Measurements from ENCODE around the gene TBX18.

The TBX18 gene

DNA sequence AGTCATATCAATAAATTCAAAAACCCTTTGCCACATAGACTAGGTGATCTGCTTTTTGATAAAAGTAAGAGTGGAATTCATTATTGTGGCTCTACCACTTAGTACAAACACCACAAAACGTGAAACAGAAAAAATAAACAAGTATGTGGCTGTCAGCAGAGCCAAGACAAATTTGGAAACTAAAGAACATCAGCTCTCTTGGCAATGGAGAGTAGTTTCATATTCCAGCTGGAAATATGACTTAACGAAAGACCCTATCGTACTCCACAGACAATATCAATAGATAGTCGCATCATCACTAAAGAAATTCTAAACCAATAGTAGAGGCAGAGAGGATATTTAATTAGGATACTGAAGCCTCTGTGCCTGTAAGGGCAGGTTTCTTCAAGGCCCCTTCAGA lies 20.8 kb downstream of the TBX18 start:
- DNase-seq: no peak

DNA sequence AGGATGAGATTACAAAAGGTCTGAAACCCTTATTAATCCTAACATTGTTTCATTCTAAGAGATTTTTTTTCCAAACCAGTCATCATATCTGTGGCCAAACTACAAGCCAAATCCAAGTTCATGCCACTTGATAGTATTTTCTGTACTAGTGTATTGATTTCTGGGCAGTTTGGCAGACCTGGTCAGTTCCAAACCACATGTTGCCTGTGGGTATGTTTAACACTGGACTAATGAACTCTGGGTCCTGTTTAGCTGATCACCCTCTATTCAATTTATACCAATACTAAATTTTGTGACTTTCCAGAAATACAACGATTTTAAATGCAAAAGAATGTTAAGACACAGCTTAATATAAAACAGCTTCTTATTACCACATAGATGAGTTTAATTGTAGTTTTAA lies 24.0 kb downstream of the TBX18 start:
- DNase-seq: no peak

DNA sequence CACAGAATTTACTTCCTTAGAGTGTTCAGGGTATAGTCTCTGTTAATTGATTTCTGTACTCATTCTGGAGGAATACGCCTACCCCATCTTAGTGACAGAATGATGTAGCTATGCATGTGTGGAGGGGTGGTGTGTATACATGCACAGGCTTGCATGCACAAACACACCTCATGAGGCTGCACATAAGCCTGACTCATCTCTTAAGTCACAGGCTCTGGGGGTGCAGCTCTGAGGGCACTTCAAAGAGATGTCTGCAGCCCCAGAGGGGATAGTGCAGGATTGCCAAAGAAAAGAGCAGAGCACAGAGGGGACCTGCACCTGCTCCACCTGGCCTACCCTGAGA lies 24.6 kb downstream of the TBX18 start:
- DNase-seq: no peak

DNA sequence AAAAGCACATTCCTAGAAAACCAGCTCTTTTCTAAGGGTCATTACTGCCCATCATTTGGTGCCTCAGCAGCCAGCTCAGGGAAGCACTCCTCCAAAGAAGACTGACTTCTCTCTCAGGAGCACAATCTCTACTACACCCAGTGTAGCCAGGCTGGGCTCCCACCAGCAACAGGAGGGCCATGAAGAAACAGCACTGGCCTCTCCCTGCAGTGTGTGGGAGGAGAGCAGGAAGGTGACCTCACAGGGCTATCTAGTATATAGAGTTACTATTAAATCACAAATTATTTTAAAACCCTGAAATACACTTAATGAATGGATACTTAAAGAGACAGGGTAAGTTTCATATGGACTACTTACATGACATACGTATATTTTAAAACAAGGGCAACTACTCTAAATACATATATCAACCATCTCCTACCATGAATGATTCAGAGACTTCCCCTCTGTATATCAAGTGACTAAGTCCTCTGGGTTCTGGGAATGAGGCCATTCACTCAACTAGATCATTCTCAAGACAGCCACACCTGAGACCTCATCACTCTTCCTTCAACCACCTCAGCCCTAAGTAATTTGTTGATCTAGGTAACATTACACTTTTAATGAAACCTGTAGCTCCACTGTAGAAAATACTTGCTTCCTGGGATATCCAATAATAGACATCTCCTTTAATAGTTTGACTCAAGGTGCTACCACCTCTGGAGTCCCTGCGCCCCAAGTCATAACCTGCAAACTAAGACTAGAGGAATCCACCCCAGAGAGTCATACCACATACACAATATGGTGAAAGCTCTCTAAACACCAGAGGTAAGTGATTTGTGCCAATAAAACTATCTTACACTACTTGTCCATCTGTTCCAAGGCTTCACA lies 25.2 kb downstream of the TBX18 start:
- DNase-seq: no peak

DNA sequence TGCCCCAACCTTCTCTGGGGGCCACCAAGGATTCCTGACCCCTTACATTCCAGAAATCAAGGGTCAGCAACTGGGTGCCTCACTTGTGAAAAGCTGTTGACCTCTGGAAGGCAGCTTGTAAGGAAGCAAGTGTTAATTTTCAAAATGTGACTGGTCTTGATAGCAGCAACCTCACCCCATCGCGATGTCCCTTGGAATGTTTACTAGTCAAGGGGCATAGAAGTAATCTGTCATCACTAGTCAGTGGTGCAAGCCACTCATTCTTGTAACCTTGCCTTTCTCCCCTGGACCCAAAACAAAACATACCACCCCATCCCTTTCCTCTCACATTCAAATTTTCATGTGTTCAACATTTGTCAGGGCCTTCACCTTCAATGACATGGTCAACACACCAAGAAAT lies 30.5 kb downstream of the TBX18 start:
- DNase-seq: no peak

DNA sequence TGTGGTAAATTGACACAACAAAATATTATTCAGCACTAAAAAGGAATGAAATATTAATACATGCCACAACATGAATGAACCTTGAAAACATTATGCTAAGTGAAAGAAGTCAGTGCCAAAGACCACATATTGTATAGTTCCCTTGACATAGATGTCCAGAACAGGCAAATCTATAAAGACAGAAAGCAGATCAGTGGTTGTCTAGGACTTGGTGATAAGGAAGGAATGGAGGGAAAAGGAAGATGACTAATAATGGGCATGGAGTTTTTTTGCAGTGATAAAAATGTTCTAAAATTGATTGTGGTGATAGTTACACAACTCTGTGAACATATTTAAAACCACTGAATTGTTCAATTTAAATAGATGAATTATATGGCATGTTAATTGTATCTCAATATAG lies 32.5 kb downstream of the TBX18 start:
- DNase-seq: no peak

DNA sequence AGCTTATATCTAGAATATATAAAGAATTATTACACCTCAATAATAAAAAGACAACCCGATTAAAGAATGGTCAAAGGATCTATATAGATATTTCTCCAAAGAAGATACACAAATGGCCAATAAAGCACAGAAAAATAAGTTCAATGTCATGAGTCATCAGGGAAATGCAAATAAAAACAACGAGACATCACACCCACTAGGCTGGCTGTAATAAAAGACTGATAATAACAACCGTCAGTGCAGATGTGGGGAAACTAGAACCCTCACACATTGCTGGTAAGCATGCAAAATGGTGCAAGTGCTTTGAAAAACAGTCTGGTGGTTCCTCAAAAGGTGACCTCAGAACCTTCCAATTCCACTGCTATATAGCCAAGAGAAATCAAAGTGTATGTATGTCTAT lies 33.0 kb downstream of the TBX18 start:
- DNase-seq: no peak

DNA sequence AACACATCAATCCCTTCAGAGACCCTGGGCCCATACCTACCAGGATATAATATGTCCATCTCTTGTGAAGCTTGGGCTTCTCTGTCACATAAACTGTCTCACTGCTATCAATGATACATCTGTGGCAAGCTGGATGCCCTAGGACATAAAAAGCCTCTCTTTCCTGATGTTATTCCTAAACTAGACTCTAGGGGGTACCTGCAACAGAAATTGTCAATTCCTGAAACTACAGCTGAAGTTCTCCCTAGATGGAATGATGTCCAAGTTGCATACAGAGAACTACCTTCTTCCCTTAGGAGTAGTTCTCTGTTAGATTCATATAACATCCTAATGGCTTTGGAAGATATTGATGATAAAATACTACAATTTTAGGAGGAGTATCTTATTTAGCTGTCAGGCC lies 35.8 kb downstream of the TBX18 start:
- DNase-seq: no peak

DNA sequence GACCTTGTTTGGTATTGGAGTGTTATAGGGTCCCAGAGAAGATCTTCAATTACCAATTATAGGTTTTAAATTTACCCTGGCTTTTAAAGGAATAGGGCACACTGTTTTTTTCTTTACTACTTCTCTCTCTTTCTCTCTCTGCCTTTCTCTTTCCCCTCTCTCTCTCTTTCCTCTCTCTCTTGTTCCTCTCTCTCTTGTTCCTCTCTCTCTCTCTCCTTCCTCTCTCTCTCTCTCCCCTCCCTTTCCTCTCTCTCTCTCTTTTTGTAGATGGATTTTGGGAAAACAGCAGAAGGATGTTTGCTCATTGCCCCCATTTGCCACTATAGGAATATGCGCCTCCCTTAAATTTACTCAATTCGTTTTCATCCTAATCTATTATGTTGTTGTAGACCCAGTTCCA lies 45.2 kb downstream of the TBX18 start:
- no peak for DNase-seq

DNA sequence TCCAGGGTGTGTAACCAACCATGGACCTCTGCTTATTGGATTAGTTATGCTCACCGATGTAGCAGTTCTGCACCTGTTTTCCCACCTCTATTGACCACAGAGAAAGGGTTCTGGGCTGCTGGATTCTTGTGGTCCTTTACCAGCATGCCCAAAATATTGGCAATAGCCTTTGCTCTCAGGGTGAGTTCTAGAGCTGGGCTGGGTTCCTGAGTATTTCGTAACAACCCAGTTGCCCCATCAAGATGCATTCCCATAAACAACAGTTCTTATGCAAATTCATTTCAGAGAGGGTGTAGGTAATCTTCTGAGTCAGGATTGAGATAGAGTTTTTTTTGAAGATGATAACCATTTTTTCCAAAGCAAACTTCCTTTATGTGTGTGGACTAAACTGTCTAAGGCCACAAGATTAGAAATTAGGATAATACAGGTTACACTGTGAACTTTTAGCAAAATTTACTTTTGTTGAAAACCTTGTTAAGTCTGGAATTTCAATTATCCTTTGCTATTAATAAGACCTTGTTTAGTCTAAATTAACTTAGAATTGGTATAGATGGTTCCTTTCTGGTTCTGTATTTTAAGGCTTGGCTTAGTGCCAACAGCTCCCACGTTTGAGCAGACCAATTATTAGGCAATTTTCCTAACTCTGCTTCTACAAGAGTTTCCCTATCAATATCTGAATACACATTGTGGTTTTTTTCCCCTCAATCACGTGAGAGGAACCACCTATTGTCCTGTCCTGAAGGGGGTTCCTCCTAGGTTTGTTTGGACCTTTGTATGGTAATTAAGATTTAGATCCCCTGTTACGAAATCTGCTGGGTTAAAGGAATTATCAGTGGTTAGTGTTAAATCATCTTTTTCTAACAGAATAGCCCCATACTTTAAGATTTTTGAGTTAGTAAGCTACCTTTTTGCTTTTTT lies 46.1 kb downstream of the TBX18 start:
- no peak for DNase-seq

DNA sequence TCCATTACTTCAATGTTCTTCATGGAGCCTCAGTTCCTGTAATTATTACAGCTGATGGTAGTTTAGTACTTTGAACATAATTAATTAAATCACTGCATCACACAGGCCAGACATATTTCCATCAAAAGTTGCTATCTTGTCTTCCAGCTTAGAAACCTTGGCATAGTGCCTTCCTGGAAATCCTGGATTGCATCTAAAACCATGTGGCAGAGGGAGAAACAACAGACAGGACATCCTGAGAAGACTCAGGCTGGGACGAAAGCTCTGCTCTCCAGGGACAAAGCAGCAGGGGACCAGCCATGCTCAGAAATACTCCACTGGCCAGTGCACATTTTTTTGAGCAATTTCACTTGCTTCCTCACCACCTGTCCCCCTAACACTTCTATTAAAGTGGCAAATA lies 55.3 kb downstream of the TBX18 start:
- no peak for DNase-seq

DNA sequence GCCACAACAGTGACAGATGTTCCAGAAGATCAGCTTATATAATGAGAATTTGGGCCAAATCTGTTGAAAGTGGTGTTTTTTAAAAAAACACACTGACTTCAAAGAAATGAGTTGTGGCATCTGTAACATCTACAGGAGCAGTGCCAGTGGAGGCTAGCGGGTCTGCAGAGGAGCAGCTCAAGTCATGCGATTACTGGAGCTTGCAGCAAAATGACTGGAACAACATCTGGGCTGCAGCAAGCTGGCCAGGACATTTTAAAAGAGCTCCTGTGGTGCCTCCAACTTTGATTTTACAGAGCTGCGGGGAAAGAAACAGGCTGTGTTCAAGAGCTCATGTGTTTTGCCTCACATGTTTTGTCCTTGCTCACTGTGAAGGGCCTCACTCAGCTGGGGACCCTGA lies 57.2 kb downstream of the TBX18 start:
- DNase-seq: no peak

DNA sequence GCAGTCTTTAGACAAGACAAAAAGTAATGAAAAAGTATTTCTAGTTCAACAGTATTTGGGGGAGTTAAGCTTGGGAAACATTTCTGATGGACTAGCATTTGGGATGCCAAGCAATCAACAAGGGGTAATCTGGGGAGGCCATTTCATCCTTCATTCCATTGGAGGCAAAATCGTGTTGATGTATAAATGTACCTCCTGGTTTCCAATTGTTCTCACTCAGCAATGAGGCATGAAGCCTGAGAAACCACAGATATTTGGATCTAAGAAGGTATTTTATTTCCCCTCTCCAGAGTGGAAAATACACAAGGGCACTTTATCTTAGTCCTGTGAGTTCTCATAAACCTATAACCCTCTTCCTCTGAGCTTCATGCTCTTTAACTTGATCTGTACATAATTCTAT lies 68.2 kb downstream of the TBX18 start:
- DNase-seq: no peak

DNA sequence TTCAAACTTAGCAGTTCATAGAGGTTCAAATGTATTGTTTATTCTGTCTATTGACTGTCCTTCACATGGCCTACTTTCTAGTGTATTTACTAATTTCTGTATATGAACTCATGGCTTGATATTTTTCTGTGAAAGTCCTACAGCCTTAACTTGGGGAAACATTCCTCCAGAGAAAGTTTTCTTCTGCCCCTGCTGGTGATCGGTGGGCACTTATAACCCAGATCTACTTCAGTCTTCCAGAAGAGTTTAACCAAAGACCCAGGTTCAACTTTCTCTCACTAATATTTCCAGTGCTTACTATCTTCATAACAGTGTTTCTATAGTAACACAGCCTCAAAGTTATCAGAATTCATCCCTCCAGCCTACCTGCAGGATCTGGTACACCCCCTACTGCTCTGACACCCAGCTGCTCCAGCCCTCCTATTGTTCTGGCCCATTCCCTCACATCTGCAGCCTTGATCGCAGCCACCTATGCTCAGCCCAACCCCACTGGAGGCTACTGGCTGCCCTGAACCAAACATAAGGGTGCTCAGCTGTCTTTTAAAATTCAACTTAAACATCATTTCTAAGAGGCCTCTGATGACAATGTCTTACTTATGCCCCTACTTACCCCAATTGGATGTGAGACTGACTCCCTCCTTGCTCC lies 72.3 kb downstream of the TBX18 start:
- no peak for DNase-seq

DNA sequence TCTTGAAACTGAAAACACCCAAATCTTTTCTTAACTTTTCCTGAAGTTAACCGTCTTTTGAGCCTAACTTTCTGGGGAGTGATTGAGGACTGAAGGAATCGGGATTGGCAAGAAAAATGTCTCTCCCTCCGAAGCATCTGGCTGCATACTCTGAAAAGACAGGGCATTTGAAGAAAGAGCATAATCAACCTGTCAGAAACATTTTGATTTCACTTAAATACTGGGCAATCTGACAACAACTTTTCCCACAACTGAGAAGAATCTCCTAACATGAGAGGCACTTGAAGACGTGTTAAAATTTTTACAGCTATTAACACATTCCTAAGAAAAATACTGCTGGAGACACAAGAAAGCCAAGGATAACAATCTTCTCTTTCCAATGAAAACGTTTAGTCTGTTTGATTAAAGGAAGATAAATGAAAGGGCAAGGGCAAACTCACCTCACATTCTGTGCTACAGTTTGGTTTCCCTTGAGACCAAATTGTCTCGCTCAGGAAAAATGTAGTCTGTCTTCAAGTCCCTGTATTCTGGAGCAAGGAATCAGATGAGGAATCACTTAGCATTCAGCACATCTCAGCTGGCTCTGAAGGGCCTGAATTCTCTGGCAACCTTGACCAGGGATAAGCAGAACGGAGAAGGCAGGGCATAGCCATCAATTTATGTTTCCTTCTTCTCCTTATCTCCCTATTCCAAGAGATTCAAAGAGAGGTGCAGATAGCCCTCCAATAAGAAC lies 76.1 kb downstream of the TBX18 start:
- no peak for DNase-seq

DNA sequence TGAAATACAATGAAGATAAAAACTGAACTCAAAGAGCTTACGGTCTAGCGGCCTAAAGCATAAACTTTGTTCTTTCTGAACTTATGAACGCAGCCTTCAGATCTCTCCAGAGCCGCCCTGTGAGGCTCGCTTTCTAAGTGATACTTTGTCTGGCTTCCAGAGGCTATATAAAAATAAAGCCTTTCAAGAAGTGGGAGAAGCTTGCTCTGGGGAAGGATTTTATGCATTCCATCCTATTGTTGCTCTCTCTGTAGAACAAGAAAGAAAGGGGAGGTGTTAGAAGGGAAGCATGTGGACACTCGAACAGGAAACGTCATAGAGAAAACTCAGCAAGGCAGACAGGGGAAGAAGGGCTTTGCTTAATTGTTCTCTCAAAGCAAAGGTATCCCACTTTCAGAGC lies 77.0 kb downstream of the TBX18 start:
- no peak for DNase-seq

DNA sequence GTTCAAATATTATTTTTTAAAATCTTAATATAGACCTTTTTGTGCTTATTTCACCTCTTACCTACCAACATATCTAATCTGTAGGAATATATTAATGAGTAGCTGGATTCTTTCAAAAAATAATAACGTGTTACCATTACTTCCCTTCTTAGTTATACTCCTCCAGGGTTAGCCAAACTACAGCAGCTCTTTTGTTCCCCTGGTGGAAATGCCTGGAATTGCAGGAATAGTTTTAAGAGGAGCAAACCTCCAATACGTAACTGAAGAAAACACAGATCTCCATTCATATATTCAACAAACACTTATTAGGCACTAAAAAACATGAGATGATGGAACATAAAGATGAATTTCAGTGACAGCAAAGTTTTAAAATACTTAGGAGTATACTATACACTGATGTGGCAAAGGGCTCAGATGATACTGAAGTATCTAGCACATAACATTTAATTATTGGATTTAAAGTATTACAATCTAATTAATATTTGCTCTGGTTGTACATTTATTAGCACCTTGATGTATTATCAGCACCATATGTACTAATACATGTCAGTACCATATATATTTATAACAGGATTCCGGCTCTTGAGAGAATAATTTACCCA lies 78.3 kb downstream of the TBX18 start:
- no peak for DNase-seq

DNA sequence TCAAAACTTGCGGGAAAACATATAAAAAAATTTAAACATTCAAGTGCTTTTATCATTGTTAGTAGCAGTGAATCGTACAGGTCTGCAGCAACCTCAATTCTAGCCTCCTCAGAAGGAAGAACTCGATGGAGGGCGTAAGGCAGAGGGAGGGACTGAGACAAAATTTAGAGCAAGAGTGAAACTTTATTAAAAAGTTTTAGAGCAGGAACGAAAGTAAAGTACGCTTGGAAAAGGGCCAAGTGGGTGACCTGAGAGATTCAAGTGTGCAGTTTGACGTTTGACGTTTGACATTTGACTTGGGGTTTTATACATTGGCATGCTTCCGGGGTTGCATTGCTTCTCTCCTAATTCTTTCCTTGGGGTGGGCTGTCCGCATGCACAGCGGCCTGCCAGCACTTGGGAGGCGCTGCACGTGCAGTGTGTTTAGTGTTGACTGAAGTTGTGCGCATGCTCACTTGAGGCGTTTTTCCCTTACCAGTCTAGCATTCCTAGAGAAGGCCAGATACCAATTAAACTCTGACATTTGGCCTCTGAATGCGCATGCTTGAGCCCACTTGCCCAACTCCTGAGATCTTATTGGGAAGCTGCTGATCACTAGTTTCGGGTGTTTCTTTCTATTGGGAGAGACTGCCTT lies 82.6 kb downstream of the TBX18 start:
- no peak for DNase-seq

DNA sequence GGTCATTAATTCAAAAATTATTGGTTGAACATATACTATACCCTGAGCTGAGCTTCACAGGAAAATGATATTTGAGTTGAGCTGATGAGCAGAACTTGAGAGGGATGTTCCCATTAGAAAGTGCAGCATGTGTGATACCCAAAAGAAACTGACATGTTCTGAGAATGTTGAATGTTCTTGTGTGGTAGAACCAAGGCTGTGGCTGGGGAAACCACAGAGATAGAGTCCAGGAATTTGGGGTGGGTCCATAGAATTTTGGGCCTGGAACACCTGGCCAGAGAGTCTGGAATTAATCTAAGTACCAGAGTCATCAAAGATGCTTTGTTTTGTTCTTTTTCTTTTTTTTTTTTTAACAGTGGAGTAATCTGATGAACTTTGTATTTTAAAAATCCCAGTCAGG lies 88.7 kb downstream of the TBX18 start:
- no peak for DNase-seq

DNA sequence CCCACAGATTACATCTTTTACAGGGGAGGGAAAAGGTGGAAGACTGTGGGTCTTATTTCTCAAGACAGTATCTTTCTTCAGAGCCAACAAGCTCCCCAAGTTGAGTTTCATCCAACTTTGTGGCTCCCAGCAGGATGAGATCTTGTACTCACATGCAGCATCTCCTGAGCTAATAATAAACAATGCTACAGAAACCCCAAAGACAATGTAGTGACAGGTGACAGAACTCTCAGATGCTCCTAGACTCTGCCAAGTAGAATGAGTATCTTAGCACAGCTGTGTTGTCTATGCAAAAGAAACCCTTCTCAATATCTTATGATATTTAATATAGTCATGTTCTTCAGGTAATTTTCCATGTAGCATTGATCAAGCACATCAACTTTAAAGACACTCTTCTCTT lies 90.0 kb downstream of the TBX18 start:
- no peak for DNase-seq

DNA sequence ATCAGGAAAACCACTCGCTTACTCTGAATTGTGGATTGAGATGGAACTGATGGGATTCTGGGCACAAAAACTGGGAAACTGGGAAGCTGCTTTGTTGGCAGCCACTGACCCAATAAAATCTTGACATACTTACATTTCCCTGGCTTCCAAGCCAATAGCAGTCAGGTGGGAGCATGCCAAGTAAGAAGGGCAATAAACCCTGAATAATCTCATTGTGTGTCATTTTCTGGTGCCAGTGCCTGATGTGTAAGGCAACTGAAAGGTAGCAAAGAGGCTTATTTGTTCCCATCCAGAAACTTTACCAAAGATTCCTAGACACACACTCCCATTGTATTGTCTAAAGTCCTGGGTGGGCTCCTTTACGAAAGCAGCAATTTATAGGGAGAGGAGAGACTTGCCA lies 93.2 kb downstream of the TBX18 start:
- DNase-seq: no peak

DNA sequence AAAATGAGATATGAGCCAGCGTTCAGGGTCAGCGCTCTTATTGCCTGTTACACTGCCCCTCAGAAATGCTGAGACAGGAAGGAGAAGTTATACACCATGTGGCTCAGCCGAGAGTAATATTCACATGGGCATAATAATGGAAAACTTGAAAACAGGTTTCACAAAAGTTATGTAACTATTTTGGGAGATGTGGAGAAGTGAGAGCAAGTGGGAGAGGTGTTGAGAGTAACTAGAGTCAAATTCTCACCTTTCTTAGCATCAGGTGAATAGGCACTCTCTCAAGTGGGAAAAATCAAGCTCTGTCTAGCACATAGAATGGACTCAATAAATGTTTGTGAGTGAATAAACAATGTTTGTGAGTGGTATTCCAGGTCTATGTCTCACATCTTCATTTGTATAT lies 94.5 kb downstream of the TBX18 start:
- DNase-seq: no peak
